GM12875 (cell line): ENCODE data around the gene MCTP2.
"Not testable (repeated sequence)": the region's sequence is repeated elsewhere in the genome, so short reads cannot be mapped to it uniquely, and the experiment has no call there.

Experiments used
- H3K4me3 ChIP-seq: one replicate; pipeline ENCODE4 v1.5.1; 2011; ENCODE audit warnings: low read depth, low read length, control low read depth
- TF ChIP-seq, protein P1 (sequence below): IDR thresholded peaks from 2 replicates; pipeline ENCODE4 v1.5.1; 2011; ENCODE audit warnings: low read depth, mild to moderate bottlenecking, control low read depth, inconsistent platforms, low read length, moderate library complexity, borderline replicate concordance; ENCODE audit not compliant: insufficient read depth

Gene MCTP2

DNA sequence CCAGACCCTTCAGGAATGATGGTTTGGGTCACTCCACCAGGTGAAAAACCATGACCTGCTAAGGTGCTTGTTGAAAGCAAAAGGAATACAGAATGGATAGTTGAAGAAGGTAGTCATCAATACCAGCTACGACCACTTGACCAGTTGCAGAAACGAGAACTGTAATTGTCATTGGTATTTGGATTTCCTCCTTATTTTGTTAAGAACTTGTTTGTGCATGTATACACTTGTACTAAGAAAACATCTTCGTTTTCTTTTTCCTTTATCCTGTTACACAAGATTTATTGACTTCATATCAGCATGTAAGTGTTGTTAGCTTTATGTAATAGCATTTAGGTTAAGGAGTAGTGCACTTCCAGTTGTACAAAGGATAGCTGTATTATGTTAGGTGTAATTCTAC lies 261.8 kb downstream of the MCTP2 start:
- TF ChIP-seq, protein P1, sequence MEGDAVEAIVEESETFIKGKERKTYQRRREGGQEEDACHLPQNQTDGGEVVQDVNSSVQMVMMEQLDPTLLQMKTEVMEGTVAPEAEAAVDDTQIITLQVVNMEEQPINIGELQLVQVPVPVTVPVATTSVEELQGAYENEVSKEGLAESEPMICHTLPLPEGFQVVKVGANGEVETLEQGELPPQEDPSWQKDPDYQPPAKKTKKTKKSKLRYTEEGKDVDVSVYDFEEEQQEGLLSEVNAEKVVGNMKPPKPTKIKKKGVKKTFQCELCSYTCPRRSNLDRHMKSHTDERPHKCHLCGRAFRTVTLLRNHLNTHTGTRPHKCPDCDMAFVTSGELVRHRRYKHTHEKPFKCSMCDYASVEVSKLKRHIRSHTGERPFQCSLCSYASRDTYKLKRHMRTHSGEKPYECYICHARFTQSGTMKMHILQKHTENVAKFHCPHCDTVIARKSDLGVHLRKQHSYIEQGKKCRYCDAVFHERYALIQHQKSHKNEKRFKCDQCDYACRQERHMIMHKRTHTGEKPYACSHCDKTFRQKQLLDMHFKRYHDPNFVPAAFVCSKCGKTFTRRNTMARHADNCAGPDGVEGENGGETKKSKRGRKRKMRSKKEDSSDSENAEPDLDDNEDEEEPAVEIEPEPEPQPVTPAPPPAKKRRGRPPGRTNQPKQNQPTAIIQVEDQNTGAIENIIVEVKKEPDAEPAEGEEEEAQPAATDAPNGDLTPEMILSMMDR: no peak
- H3K4me3 ChIP-seq: no peak overlapping the region

DNA sequence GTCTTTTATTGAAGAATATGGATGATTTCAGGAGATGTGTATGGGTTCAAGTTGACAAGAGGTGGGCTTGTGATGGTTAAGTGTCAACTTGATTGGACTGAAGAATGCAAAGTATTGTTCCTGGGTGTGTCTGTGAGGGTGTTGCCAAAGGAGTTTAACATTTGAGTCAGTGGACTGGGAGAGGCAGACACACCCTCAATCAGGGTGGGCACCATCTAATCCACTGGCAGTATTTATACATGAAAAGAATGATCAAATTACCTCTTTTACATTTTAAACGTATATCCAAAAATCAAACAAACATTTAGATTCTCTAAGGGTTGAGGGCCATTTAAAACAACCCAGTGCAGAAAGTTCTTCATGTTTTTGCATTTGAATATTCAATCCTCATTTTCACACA lies 262.2 kb downstream of the MCTP2 start:
- not testable (repeated sequence) for H3K4me3 ChIP-seq

DNA sequence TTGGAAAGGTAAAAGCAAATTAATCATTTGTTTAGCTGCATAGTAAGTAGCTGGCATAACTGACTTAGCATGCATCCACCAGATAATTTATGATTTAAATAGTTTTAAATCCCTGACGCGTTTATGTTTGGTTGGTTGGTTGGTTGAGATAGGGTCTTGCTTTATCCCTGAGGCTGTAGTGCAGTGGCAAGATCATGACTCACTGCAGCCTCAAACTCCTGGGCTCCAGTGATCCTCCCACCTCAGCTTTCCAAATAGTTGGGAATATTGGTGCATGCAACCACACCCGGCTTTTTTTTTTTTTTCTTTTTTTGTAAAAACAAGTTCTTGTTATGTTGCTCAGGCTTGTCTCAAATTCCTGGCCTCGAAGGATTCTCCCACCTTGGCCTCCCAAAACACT lies 263.4 kb downstream of the MCTP2 start:
- TF ChIP-seq, protein P1: no peak
- H3K4me3 ChIP-seq: no peak overlapping the region

DNA sequence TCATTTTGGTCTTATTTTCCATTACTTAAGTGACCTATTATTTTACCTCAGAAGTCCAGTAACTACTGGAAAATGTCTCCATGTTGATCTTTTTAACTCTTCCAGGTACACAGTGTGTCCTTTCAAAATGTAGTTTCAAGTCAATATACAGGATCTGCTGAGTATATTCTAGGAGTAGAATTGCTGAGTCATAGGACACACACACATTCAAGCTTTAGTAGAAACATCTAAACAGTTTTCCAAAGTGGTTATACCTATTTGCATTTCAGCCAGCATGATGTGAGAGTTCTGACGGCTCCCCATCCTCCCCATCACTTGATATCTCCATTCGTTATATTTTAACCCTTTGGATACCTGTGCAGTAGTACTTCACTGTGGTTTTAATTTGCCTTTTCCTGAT lies 271.9 kb downstream of the MCTP2 start:
- H3K4me3 ChIP-seq: no peak overlapping the region
- TF ChIP-seq, protein P1: no peak

DNA sequence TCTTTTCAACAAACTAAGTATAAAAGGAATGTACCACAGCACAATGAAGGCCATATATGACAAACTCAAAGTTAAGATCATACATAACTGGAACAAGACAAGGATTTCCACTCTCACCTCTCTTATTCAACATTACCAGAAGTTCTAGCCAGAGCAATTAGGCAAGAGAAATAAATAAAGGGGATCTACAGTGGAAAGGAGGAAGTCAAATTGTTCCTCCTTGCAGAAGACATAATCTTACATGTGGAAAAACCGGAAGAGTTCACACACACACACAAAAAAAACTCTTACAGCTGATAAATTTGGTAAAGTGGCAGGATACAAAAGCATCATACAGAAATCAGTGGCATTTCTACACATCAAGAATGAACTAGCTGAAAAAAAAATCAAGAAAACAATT lies 277.9 kb downstream of the MCTP2 start:
- no peak overlapping the region for H3K4me3 ChIP-seq
- TF ChIP-seq, protein P1: no peak

DNA sequence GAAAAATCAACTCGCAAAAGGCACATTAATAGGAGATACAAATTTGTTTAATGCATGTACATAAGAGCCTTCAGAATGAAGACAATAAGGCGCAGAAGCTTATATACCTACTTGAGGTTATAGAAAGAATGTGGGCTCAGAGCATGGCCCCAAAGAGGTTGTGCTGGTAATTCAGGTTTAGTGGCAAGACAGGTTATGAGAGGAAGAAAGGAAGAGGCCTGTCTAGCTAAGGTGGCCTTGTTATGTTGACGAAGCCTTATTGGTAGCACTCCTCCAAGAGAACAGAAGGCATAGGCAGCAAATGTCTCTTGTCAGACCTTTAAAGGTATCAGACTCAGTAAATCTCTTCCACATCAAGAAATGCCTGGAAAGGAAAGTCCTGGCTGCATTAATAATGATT lies 290.8 kb downstream of the MCTP2 start:
- TF ChIP-seq, protein P1: no peak
- H3K4me3 ChIP-seq: no peak overlapping the region

DNA sequence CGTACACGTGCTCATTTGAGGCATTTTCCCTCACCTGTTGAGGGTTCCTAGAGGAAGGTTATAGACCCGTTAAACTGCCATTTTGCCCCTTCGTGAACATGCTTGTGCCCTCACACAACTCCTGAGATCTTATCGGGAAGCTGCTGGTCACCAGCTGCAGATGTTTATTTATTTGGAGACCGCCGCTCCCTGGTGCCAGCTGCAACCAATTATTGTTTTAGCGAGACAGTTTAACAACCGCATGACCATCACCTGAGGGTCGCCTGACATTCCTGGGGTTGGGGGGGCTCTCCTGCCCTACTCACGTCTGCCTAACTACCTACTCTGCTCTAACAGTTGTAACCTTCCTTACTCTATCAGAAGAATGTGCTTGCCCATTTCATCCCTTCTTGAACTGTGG lies 292.5 kb downstream of the MCTP2 start:
- TF ChIP-seq, protein P1: no peak
- no peak overlapping the region for H3K4me3 ChIP-seq

DNA sequence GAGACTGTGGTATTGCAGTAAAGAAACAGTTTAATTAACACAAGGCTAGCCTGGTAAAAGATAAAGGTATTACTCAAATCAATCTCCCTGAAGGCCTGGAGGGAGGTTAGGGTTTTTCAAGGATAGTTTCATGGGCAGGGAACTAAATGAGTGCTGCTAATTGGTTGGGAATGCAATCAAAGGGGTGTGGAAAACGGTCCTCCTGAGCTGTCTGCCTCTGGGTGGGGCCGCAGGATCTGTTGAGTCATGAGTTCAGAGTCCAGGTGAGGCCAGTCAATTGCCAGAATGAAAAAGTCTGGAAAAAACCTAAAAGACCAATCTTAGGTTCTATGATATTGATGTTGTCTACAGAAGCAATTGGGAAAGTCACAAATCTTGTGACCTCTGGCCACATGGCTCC lies 293.2 kb downstream of the MCTP2 start:
- no peak overlapping the region for H3K4me3 ChIP-seq
- TF ChIP-seq, protein P1: no peak
